Breast epithelium (tissue), 4 donors: ENCODE data around the gene PAK1. TPM values are rescaled to one million over a fixed set of nuclear protein-coding genes. Genes with fewer than 3 reads are reported as not detected.

ENCODE experiments used
- DNase-seq, 2 donors: peaks; one replicate each; pipeline ENCODE4 v3.0.0-alpha.2; 2019; ENCODE audit warnings: low spot score in 2 of 2
- H3K27ac ChIP-seq, 2 donors: fragments of 200-600 bp; sonication (generic) in 1 of 2; one replicate each; pipeline ENCODE4 v1.5.1; 2016 to 2019; ENCODE audit warnings: mild to moderate bottlenecking in 1 of 2
- H3K27me3 ChIP-seq, 2 donors: fragments of 200-600 bp; sonication (generic) in 1 of 2; one replicate each; pipeline versions ENCODE4 v1.5.1 to v1.6.0; 2017 to 2019; ENCODE audit warnings: control low read depth in 1 of 2, mild to moderate bottlenecking in 1 of 2
- H3K36me3 ChIP-seq: fragments of 200-600 bp; one replicate; pipeline ENCODE4 v1.5.1; 2019
- H3K4me1 ChIP-seq, 2 donors: fragments of 200-600 bp; sonication (generic); one replicate each; pipeline ENCODE4 v1.5.1; 2016 to 2019; ENCODE audit warnings: control low read depth in 1 of 2
- H3K4me3 ChIP-seq, 3 donors: fragments of 200-600 bp; sonication (generic); 1 replicate in 2 of 3; 2 replicates in 1 of 3; pipeline ENCODE4 v1.5.1; 2016 to 2019; ENCODE audit warnings: mild to moderate bottlenecking in 3 of 3, moderate library complexity in 2 of 3
- H3K9me3 ChIP-seq, 2 donors: fragments of 200-600 bp; sonication (generic) in 1 of 2; one replicate each; pipeline ENCODE4 v1.5.1; 2016 to 2019; ENCODE audit warnings: control low read depth in 1 of 2
- POLR2A ChIP-seq: fragments of 450-650 bp; IDR thresholded peaks from one replicate; pipeline ENCODE4 v1.6.1; 2016; ENCODE audit warnings: antibody characterized with exemption, mild to moderate bottlenecking, moderate library complexity
- POLR2AphosphoS5 ChIP-seq, 3 donors: sonication (generic); formaldehyde crosslinking; IDR thresholded peaks; one replicate each; pipeline ENCODE4 v1.6.1; 2017; ENCODE audit warnings: antibody characterized with exemption in 3 of 3
- intact Hi-C: fragments of 100-400 bp; cut with DNase I; formaldehyde crosslinking; loops from one replicate; pipeline ENCODE4 v1.15.1; 2023; ENCODE audit warnings: low total_unique reads
- total RNA-seq, 3 donors: library from RNA; depleted of rRNA; stranded (reverse); fragments of >200 nt; gene quantifications; one replicate each; pipeline ENCODE4 v1.1.0, GENCODE V29; 2016
- TF ChIP-seq, protein P1 (sequence below), 3 donors: fragments of 450-650 bp; IDR thresholded peaks; one replicate each; pipeline ENCODE4 v1.5.1; 2016 to 2017; ENCODE audit warnings: antibody characterized with exemption in 3 of 3, mild to moderate bottlenecking in 3 of 3, moderate library complexity in 3 of 3

Gene PAK1
- total RNA-seq, 3 donors from 2014 or later, result 23.2 to 59.6 (median 42.6) TPM

DNA sequence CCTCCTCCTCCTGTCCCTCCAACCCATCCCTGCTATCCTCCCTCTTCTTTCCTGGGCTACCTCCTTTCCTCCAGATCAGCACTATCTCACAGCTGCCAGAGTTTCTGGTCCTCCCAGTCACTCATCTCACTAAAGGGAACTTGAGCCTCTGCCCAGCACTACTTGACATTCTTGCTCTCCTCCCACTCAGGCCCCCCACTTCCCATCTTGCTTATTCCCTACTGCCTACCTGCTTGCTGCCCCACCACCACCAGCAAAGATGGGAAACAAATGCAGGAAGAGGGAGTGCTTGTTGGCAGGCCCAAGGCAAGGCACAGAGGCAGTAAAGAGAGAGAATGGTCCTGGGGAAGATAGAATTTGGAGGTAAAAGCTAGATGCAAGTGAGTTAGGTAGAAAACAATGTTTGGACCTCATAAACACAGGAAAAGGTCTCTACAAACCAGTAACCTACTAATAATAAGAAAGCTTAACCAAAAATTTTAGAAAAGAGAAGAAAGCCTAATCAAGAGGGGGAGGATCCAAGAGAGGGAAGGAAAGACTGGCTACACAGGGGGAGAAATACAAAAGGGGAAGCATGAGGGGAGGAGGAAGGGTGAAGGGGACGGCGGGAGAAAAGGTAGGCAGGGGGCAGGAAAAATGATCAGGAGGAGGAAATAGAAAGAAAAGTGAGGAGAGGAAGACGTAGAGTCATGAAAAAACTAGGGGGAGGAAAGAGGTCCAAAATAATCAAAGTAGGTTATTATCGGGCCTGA lies 63.6 kb downstream of the PAK1 start:
- Histone ChIP-seq H3K27me3 (no peaks in the 10 kb centered on the region), H3K4me3 (no peak overlapping the region), H3K4me1 (peaks cover 0 to 8% of the 10 kb centered on the region in 2 donors), H3K9me3 (no peaks in the 10 kb centered on the region), H3K27ac (no peak overlapping the region), H3K36me3 (no peaks in the 10 kb centered on the region)
- no peak for DNase-seq
- intact Hi-C loops, result no loop called here
- TF ChIP-seq, protein P1, sequence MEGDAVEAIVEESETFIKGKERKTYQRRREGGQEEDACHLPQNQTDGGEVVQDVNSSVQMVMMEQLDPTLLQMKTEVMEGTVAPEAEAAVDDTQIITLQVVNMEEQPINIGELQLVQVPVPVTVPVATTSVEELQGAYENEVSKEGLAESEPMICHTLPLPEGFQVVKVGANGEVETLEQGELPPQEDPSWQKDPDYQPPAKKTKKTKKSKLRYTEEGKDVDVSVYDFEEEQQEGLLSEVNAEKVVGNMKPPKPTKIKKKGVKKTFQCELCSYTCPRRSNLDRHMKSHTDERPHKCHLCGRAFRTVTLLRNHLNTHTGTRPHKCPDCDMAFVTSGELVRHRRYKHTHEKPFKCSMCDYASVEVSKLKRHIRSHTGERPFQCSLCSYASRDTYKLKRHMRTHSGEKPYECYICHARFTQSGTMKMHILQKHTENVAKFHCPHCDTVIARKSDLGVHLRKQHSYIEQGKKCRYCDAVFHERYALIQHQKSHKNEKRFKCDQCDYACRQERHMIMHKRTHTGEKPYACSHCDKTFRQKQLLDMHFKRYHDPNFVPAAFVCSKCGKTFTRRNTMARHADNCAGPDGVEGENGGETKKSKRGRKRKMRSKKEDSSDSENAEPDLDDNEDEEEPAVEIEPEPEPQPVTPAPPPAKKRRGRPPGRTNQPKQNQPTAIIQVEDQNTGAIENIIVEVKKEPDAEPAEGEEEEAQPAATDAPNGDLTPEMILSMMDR (IDR thresholded peaks at IDR 0.05), result no peak
- TF ChIP-seq POLR2AphosphoS5 (IDR thresholded peaks at IDR 0.05) (no peak), POLR2A (no peak)

DNA sequence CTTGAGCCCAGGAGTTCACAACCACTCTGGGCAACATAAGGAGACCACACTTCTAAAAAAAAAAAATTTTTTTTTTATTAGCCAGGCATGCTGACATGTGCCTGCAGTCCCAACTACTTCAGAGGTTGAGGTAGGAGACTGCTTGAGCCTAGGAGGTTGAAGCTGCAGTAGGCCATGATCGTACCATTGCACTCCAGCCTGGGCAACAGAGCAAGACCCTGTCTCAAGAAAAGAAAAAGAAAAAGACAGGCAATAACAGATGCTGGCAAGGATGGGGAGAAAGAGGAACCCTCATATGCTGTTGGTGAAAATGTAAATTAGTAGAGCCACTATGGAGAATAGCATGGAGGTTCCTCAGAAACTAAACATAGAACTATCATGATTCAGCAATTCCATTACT lies 64.8 kb downstream of the PAK1 start:
- intact Hi-C loops, result no loop called here
- no peak for TF ChIP-seq POLR2A
- no peak for TF ChIP-seq POLR2AphosphoS5 (IDR thresholded peaks at IDR 0.05)
- TF ChIP-seq, protein P1 (IDR thresholded peaks at IDR 0.05), result no peak
- Histone ChIP-seq H3K4me3 (no peak overlapping the region), H3K36me3 (no peaks in the 10 kb centered on the region), H3K4me1 (peaks cover 0 to 8% of the 10 kb centered on the region in 2 donors), H3K27me3 (no peaks in the 10 kb centered on the region), H3K27ac (no peak overlapping the region), H3K9me3 (no peaks in the 10 kb centered on the region)
- no peak for DNase-seq

DNA sequence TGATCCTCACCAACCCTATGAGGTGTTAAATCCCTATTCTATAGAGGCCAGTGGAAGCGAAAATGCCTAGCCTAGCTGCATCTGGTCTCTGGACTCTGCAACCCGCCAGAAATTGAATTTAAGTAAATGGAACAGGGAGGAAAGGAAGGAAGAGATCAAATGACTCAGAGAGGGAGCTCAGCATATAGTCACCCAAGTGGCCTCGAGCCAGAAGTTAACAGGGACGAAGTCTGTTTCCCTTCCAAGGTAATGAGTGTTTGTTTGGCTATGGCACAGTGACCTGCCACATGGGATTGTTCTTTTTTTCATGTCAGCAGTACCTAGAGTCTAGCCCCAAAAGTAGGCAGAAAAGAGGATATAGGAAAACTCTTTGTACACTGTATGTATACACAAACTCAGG lies 66.3 kb downstream of the PAK1 start:
- no peaks in the 10 kb centered on the region for H3K36me3 ChIP-seq
- H3K4me1 ChIP-seq, result peaks cover 0 to 5% of the 10 kb centered on the region in 2 donors
- intact Hi-C loops, result no loop called here
- no peak overlapping the region for H3K4me3 ChIP-seq
- TF ChIP-seq POLR2A (no peak), POLR2AphosphoS5 (IDR thresholded peaks at IDR 0.05) (no peak)
- TF ChIP-seq, protein P1 (IDR thresholded peaks at IDR 0.05), result no peak
- H3K27me3 ChIP-seq, result no peaks in the 10 kb centered on the region
- H3K27ac ChIP-seq, result peak overlapping the region in 1 of 2 donors; percentile 57
- DNase-seq, result peak; percentile 49 to 60
- no peaks in the 10 kb centered on the region for H3K9me3 ChIP-seq

DNA sequence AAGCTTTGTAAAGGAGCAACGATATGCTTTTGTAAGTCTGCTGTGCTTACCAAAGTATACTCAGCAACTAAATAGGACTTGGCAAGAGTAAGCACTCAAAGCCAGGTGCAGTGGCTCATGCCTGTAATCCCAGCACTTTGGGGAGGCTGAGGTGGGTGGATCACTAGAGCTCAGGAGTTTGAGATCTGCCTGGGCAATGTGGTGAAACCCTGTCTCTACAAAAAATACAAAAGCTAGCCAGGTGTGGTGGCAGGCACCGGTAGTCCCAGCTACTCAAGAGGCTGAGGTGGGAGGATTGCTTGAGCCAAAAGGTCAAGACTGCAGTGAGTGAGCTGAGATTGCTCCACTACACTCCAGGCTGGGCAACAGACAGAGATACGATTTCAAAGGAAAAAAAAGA lies 67.5 kb downstream of the PAK1 start:
- intact Hi-C loops, result no loop called here
- Histone ChIP-seq H3K27me3 (no peaks in the 10 kb centered on the region), H3K4me1 (no peaks in the 10 kb centered on the region), H3K4me3 (no peak overlapping the region), H3K9me3 (no peaks in the 10 kb centered on the region), H3K36me3 (no peaks in the 10 kb centered on the region), H3K27ac (no peak overlapping the region)
- TF ChIP-seq, protein P1 (IDR thresholded peaks at IDR 0.05), result no peak
- no peak for TF ChIP-seq POLR2AphosphoS5 (IDR thresholded peaks at IDR 0.05)
- no peak for TF ChIP-seq POLR2A
- DNase-seq, result no peak

DNA sequence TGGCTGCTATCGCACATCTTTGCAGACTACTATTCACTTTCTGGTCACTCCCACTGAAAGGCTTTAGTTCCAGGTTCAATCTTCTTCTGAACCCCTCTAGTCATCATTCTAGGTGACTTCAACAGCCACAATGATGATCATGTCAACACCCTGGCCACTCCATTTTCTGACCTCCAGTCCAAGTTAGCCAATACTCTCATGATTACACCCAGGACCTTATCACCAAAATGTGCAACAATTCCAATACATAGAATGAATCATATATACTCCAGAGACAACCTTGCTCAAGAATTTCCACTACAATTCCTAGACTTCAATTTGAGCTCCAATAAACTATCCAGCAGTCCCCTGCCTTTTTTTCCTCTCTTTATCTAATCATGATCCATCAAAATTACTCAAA lies 70.7 kb downstream of the PAK1 start:
- TF ChIP-seq, protein P1 (IDR thresholded peaks at IDR 0.05), result no peak
- TF ChIP-seq POLR2A, result no peak
- no peak for TF ChIP-seq POLR2AphosphoS5 (IDR thresholded peaks at IDR 0.05)

More for the DNA sequence above, 70.7 kb downstream of the PAK1 start:
- H3K4me1 ChIP-seq, result no peaks in the 10 kb centered on the region
- intact Hi-C loops, result no loop called here
- H3K4me3 ChIP-seq, result no peak overlapping the region
- H3K27ac ChIP-seq, result no peak overlapping the region
- H3K36me3 ChIP-seq, result no peaks in the 10 kb centered on the region
- no peaks in the 10 kb centered on the region for H3K27me3 ChIP-seq
- no peak for DNase-seq
- no peaks in the 10 kb centered on the region for H3K9me3 ChIP-seq
